ENCODE data around the gene NLRP1. TPM values are rescaled to one million over a fixed set of nuclear protein-coding genes. Genes with fewer than 3 reads are reported as not detected.

The NLRP1 gene
- total RNA-seq, 4 donors from 2014 or later: 10.4 to 33.4 (median 14.3) TPM

- Histone ChIP-seq H3K27ac (no peak overlapping the region), H3K4me1 (no peaks in the 10 kb centered on the region), H3K36me3 (no peaks in the 10 kb centered on the region), H3K27me3 (peaks cover 0 to 51% (median 0%) of the 10 kb centered on the region in 4 donors), H3K4me3 (no peak overlapping the region), H3K9me3 (no peaks in the 10 kb centered on the region)
- 76% methylated on average over 2 of the region's 2 CpGs for whole genome bisulfite sequencing, 2 donors
- DNase-seq: no peak
- intact Hi-C loops (cut with DNase I): no loop called here
- TF ChIP-seq POLR2A (IDR thresholded peaks at IDR 0.05) (no peak), CTCF (IDR thresholded peaks at IDR 0.05) (no peak)
Measured at GRCh38 chr17:5615476-5615875, 31.2 kb upstream of the NLRP1 start.

DNA sequence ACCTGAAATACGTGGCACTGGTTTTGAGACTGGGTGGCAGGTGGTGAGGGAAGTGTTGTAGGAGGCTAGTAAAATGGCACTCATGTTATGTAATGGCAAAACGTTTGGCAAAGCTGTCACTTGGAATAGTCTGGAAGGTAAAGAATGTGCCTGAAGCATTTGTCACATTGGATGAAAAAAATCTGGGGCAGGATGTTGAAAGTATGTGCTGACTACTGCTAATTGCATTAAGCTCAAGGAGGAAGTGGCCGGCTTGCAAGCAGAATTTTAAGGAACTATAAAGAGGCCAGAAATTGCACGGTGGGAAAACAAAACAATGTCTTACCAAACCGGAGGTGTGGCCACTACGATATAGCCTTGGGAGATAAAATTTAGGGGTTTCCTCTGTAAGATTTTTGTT is 26.6 kb upstream of the NLRP1 start:
- Histone ChIP-seq H3K4me1 (no peaks in the 10 kb centered on the region), H3K27me3 (peaks cover 0 to 59% (median 0%) of the 10 kb centered on the region in 4 donors), H3K4me3 (no peak overlapping the region), H3K36me3 (no peaks in the 10 kb centered on the region), H3K9me3 (no peaks in the 10 kb centered on the region), H3K27ac (no peak overlapping the region)
- no peak for DNase-seq
- intact Hi-C loops (cut with DNase I): no loop called here
- 20 to 31% methylated on average over 6 of the region's 6 CpGs for WGBS, 2 donors
- no peak for TF ChIP-seq POLR2A (IDR thresholded peaks at IDR 0.05)
- no peak for TF ChIP-seq CTCF (IDR thresholded peaks at IDR 0.05)

GRCh38 chr17:5608399-5609112 is 24.2 kb upstream of the NLRP1 start:
- no peaks in the 10 kb centered on the region for H3K36me3 ChIP-seq
- intact Hi-C loops (cut with DNase I): no loop called here
- WGBS, 2 donors: 39 to 54% methylated on average over 10 to 12 of the region's 12 CpGs

DNA sequence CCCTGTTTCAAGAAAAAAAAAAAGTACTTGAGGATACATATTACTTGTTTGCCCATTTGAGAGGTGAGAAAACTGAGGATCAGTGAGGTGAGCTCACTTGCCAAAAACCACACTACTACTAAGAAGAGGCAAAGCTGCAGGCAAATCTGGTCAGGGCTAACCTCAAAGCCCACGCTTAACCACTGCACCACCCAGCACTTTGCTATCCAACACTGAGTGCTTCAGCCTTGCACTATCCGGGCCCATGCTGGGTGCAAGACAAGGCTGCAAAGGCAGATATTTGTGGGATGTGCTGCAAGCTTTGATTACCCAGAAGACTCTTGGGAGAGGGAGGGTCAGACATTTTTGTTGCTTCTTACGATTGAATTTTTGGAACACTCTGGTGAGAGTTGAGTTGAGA is 23.6 kb upstream of the NLRP1 start:
- no peak for DNase-seq
- 50 to 51% methylated on average over 2 to 3 of the region's 3 CpGs for WGBS, 2 donors
- intact Hi-C loops (cut with DNase I): no loop called here

More at GRCh38 chr17:5608399-5609112, 24.2 kb upstream of the NLRP1 start:
- H3K4me3 ChIP-seq: no peak overlapping the region
- peaks cover 0 to 61% (median 0%) of the 10 kb centered on the region in 4 donors for H3K27me3 ChIP-seq
- no peak for DNase-seq
- H3K9me3 ChIP-seq: no peaks in the 10 kb centered on the region
- H3K4me1 ChIP-seq: no peaks in the 10 kb centered on the region
- H3K27ac ChIP-seq: no peak overlapping the region
- no peak for TF ChIP-seq CTCF (IDR thresholded peaks at IDR 0.05)
- TF ChIP-seq POLR2A (IDR thresholded peaks at IDR 0.05): no peak

More for the DNA sequence above, 23.6 kb upstream of the NLRP1 start:
- no peak for TF ChIP-seq POLR2A (IDR thresholded peaks at IDR 0.05)
- no peak for TF ChIP-seq CTCF (IDR thresholded peaks at IDR 0.05)
- Histone ChIP-seq H3K27ac (no peak overlapping the region), H3K9me3 (no peaks in the 10 kb centered on the region), H3K36me3 (no peaks in the 10 kb centered on the region), H3K4me1 (no peaks in the 10 kb centered on the region), H3K4me3 (no peak overlapping the region), H3K27me3 (peaks cover 0 to 67% (median 0%) of the 10 kb centered on the region in 4 donors)
